Natural killer cell (primary cell): ENCODE results near the gene SINHCAF. TPM values are rescaled to one million over a fixed set of nuclear protein-coding genes. Genes with fewer than 3 reads are reported as not detected.
"Not testable (repeated sequence)": the region's sequence is repeated elsewhere in the genome, so short reads cannot be mapped to it uniquely, and the experiment has no call there.

Experiments used
- ATAC-seq, 3 donors: fragments of 150-1000 bp in 2 of 3; fragments of 200-7000 bp in 1 of 3; cut with Tn5 transposase; 1 replicate in 1 of 3; 2 replicates in 2 of 3; pipeline ENCODE4 v1.10.0; 2021; ENCODE audit warnings: mild to moderate bottlenecking in 2 of 3, moderate library complexity in 2 of 3
- DNase-seq, 2 donors: peaks; one replicate each; pipeline versions ENCODE4 v3.0.0 to v3.0.0-alpha.2; 2013 to 2021; ENCODE audit warnings: mixed read lengths in 1 of 2
- H3K27ac ChIP-seq: one replicate; pipeline ENCODE4 v1.5.1; 2013; ENCODE audit warnings: mild to moderate bottlenecking, low read length
- H3K27me3 ChIP-seq: one replicate; pipeline ENCODE4 v1.6.1; 2013; ENCODE audit warnings: low read length; ENCODE audit not compliant: control insufficient read depth, insufficient read depth
- H3K36me3 ChIP-seq: one replicate; pipeline ENCODE4 v1.6.1; 2013; ENCODE audit warnings: low read length; ENCODE audit not compliant: control insufficient read depth, insufficient read depth
- H3K4me1 ChIP-seq: one replicate; pipeline ENCODE4 v1.6.1; 2013; ENCODE audit warnings: low read length; ENCODE audit not compliant: control insufficient read depth, insufficient read depth
- H3K4me3 ChIP-seq: one replicate; pipeline ENCODE4 v1.5.1; 2013; ENCODE audit warnings: low read length
- H3K9me3 ChIP-seq: one replicate; pipeline ENCODE4 v1.6.1; 2013; ENCODE audit warnings: low read length; ENCODE audit not compliant: control insufficient read depth, insufficient read depth
- H3K27ac Mint-ChIP-seq, 2 donors: one replicate each; pipeline ENCODE4 v1.8.0; 2022; ENCODE audit warnings: mild to moderate bottlenecking in 2 of 2, mixed read lengths in 2 of 2, moderate library complexity in 1 of 2
- H3K27me3 Mint-ChIP-seq, 2 donors: one replicate each; pipeline ENCODE4 v1.8.0; 2022; ENCODE audit warnings: low read depth in 2 of 2, mixed read lengths in 2 of 2
- H3K36me3 Mint-ChIP-seq: one replicate; pipeline ENCODE4 v1.8.0; 2022; ENCODE audit warnings: mixed read lengths
- H3K4me1 Mint-ChIP-seq, 2 donors: one replicate each; pipeline ENCODE4 v1.8.0; 2022; ENCODE audit warnings: mixed read lengths in 2 of 2
- H3K4me3 Mint-ChIP-seq: one replicate; pipeline ENCODE4 v1.8.0; 2022; ENCODE audit warnings: mild to moderate bottlenecking, moderate library complexity, mixed read lengths
- H3K9me3 Mint-ChIP-seq, 2 donors: one replicate each; pipeline ENCODE4 v1.8.0; 2022; ENCODE audit warnings: mixed read lengths in 2 of 2
- CTCF ChIP-seq: fragments of 200-600 bp; IDR thresholded peaks from one replicate; pipeline ENCODE4 v1.8.0; 2022; ENCODE audit warnings: antibody characterized with exemption
- WGBS: methylation state at CpG from one replicate; pipeline ENCODE4 v1.1.7; 2013; ENCODE audit warnings: missing lambda C conversion rate; ENCODE audit not compliant: insufficient coverage; 5-methylcytosine and 5-hydroxymethylcytosine counted together
- intact Hi-C: fragments of 100-400 bp; cut with micrococcal nuclease; formaldehyde crosslinking; loops from one replicate; pipeline ENCODE4 v1.14.2; 2022
- total RNA-seq, 4 donors: library from RNA; stranded (reverse); fragments of 120-200 nt in 1 of 4; gene quantifications; one replicate each; pipeline versions ENCODE4 v1.2.3 to v1.2.4, GENCODE V29; 2013 to 2022

The SINHCAF gene
- total RNA-seq, 3 donors from 2014 or later (not counting 1 experiment from before 2014, with no cell fraction given): 40.4 to 55.0 (median 41.0) TPM

- not testable (repeated sequence) for H3K36me3 ChIP-seq, H3K4me1 ChIP-seq, H3K4me3 ChIP-seq, ATAC-seq, H3K27me3 Mint-ChIP-seq, H3K36me3 Mint-ChIP-seq, H3K9me3 Mint-ChIP-seq, H3K9me3 ChIP-seq, H3K27me3 ChIP-seq, H3K4me1 Mint-ChIP-seq, H3K27ac ChIP-seq
- peak; percentile 22 for TF ChIP-seq CTCF
- intact Hi-C loops: loop anchor here (5.0 kb wide), 1 partner anchor 385 kb away; no protein-coding TSS in a partner anchor
- Mint-ChIP-seq H3K27ac (peak overlapping the region in 1 of 2 donors; percentile 41), H3K4me3 (peak overlapping the region; percentile 91)
- DNase-seq: peak in 1 of 2 donors; percentile 13
- 67% methylated on average over 33 of the region's 34 CpGs for WGBS
Observed at GRCh38 chr12:31251707-31252611, 74.0 kb downstream of the SINHCAF start.

GRCh38 chr12:31250179-31250578 is 75.8 kb downstream of the SINHCAF start:
- TF ChIP-seq CTCF: no peak
- no peaks in the 10 kb centered on the region for H3K36me3 ChIP-seq
- intact Hi-C loops: loop anchor here (5.0 kb wide), 1 partner anchor 387 kb away; no protein-coding TSS in a partner anchor
- H3K36me3 Mint-ChIP-seq: no peaks in the 10 kb centered on the region
- no peaks in the 10 kb centered on the region for H3K4me1 ChIP-seq
- no peak overlapping the region for H3K27ac ChIP-seq
- peaks cover 0 to 5% of the 10 kb centered on the region in 2 donors for H3K4me1 Mint-ChIP-seq
- no peaks in the 10 kb centered on the region for H3K9me3 ChIP-seq
- no peaks in the 10 kb centered on the region for H3K27me3 ChIP-seq
- no peaks in the 10 kb centered on the region for H3K27me3 Mint-ChIP-seq
- no peak overlapping the region for H3K4me3 Mint-ChIP-seq
- 79% methylated on average over 5 of the region's 6 CpGs for WGBS
- ATAC-seq (no peak), DNase-seq (no peak)
- H3K9me3 Mint-ChIP-seq: no peaks in the 10 kb centered on the region
- no peak overlapping the region for H3K4me3 ChIP-seq
- no peak overlapping the region for H3K27ac Mint-ChIP-seq

- H3K27me3 Mint-ChIP-seq: no peaks in the 10 kb centered on the region
- peaks cover 0 to 5% of the 10 kb centered on the region in 2 donors for H3K4me1 Mint-ChIP-seq
- H3K36me3 ChIP-seq: no peaks in the 10 kb centered on the region
- intact Hi-C loops: no loop called here
- no peaks in the 10 kb centered on the region for H3K27me3 ChIP-seq
- H3K27ac ChIP-seq: no peak overlapping the region
- no peak for DNase-seq
- H3K36me3 Mint-ChIP-seq: no peaks in the 10 kb centered on the region
- H3K9me3 ChIP-seq: no peaks in the 10 kb centered on the region
- no peak overlapping the region for H3K4me3 Mint-ChIP-seq
- no peak for TF ChIP-seq CTCF
- no peak overlapping the region for H3K4me3 ChIP-seq
- H3K4me1 ChIP-seq: no peaks in the 10 kb centered on the region
- no peaks in the 10 kb centered on the region for H3K9me3 Mint-ChIP-seq
- WGBS: 64% methylated on average over 3 of the region's 3 CpGs
- no peak for ATAC-seq
- H3K27ac Mint-ChIP-seq: no peak overlapping the region
Observed at GRCh38 chr12:31249356-31249755, 76.6 kb downstream of the SINHCAF start.
